GM13976 (cell line): ENCODE measurements around the gene MMAB.
A peak's percentile ranks its signal among the peaks of the same experiment; 100 is the strongest.

Experiments
- DNase-seq: peaks from one replicate; pipeline ENCODE4 v3.0.0; 2012; ENCODE audit warnings: low spot score
- in situ Hi-C: fragments of 300-500 bp; cut with MboI; formaldehyde crosslinking; loops from one replicate; pipeline ENCODE4 v1.12.0; 2022; ENCODE audit warnings: low sequenced_read_pairs, mixed read lengths, inconsistent platforms; ENCODE audit not compliant: unreplicated experiment
- TF ChIP-seq, protein P1 (sequence below): IDR thresholded peaks from 2 replicates; pipeline ENCODE4 v1.5.1; 2012; ENCODE audit warnings: borderline replicate concordance, mild to moderate bottlenecking; ENCODE audit not compliant: insufficient read depth; ENCODE audit errors: extremely low read depth, missing control alignments, control extremely low read depth

Gene MMAB

DNA sequence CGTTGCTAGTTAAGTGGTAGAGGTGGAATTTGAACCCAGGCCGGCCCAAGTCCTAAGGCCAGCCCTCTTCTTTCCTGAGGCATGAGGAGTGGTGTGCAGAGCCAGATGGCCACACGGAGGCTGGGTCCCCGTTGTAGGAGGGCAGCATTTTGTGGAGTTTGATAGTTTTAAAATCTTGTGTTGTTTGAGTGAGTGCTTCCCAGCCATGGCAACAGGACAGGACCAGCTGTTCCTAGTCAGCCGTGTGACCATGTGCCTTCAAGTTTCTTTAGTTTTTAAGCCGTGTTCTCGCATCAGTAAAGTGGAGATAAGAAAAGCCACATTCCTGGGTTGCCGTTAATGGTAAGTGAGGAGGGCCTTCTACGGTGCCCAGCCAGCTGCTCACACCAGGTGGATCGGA, 51.5 kb downstream of the MMAB start:
- in situ Hi-C loops, result no loop called here
- DNase-seq, result no peak
- TF ChIP-seq, protein P1, sequence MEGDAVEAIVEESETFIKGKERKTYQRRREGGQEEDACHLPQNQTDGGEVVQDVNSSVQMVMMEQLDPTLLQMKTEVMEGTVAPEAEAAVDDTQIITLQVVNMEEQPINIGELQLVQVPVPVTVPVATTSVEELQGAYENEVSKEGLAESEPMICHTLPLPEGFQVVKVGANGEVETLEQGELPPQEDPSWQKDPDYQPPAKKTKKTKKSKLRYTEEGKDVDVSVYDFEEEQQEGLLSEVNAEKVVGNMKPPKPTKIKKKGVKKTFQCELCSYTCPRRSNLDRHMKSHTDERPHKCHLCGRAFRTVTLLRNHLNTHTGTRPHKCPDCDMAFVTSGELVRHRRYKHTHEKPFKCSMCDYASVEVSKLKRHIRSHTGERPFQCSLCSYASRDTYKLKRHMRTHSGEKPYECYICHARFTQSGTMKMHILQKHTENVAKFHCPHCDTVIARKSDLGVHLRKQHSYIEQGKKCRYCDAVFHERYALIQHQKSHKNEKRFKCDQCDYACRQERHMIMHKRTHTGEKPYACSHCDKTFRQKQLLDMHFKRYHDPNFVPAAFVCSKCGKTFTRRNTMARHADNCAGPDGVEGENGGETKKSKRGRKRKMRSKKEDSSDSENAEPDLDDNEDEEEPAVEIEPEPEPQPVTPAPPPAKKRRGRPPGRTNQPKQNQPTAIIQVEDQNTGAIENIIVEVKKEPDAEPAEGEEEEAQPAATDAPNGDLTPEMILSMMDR, result no peak

DNA sequence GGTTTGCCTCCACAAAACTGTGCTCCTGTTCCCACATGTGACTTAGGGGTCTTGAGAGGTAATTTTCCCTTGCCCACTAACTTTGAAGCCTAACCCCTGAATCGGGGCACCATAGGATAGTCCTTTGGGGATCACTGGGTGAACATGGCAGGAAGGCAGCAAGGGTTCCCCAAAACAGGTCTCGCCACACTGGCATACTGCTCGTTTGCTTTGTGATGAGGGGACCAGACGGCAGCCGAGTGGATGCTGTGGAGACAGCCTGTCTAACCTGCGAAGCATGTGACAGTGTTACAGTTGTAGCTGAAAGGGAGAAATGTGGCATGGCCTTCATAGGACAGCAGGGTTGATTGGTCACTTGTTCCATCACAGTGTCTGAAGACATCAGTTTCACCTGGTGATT, 53.5 kb downstream of the MMAB start:
- DNase-seq, result no peak
- in situ Hi-C loops, result no loop called here
- TF ChIP-seq, protein P1, result no peak

DNA sequence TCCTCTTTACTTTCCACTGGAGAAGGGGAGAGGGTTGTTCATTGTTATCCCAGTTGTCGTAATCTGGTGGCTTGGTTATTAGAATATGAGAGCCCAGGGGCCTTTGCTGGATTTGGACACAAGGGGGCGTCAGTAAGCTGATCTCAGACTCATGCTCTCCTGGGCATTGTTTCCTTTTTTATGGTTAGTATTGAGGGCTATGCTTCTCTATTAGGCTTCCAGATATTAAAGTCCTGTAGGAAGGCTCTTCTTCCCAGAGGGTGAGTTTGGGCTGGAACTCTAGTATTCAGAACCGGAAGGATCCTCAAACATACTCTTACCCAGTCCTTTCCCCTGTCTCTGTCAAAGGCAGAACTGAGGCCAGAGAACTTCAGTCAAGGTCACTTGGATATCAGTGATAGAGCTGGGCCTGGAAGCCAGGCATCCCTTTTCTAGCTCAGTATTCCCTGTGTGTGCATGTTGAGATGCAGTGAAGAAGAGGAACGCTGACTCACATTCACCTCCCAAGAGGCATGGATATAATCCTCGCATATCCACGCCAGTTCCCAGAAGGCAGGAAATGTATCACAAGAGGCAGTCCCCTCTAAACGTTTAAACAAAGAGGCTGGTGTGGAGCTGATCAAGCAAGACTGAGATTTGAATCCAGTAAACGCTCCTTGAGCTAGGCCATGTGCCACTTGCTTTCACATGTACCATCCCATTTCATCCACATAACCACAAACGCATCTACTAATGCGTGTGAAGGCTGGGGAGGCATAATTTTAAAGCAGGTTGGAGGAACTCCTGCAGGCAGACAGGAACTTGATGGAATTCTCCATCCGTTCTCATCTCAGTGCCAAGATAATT, 54.3 kb downstream of the MMAB start:
- TF ChIP-seq, protein P1, result peak; percentile 43
- peak; percentile 72 for DNase-seq
- in situ Hi-C loops, result no loop called here

DNA sequence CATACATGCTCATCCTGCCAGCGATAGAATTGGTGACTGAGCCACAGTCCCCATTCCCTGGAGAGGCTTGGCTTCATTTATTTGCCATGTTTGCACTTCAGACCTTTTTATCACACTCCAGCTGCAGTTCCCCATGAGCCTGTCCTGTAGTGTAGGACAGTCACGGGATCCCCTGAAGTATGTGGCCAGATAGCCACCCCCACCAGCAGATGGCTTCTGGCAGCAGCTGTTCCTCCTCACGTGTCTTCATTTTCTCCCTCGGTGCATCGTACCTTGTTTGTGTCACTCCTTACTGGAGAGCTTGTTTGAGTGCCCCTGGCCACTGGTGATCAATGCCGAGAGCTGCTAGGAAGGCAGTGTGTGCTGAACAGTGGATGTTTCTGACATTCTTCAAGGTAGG, 55.7 kb downstream of the MMAB start:
- TF ChIP-seq, protein P1, result no peak
- DNase-seq, result no peak
- in situ Hi-C loops, result no loop called here

DNA sequence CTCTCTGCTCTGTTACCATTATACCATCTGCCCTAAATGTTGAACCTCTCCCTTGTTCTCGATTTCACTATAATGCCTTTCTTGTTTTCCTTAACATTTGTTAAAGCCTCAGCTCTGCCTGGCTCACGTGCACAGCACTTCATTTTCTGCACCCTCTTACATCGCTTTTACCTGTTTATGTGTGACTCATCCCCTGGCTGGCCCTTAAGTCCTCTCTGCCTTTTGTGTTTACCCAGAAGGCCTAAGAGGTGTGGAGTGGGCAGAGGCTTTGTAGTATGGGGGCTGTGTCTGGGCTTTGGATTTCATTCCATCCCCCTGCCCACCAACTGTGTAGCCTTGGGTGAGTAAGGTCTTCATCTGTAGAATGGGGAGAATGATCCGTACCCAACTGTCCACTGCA, 59.3 kb downstream of the MMAB start:
- no peak for DNase-seq
- in situ Hi-C loops, result no loop called here
- TF ChIP-seq, protein P1, result no peak

DNA sequence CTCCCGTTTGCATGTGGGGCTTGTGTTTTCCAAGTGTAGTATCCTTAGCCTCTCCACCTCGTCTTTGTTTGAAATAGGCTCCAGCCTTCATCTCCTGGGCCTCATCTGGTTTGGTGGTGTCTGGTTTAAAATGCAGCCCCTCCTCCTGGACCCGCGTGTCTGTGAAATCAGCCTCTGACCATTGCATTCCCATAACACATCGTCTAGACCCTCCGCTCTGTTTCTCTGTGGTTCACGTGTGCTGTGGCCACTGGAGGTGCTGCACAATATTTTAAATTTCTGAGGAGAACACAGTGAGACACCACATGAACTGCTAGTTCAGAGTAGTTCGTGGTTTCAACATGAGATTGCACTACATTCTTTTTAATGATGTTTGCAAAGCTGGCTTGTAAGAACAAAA, 60.3 kb downstream of the MMAB start:
- TF ChIP-seq, protein P1, result no peak
- no peak for DNase-seq
- in situ Hi-C loops, result no loop called here
